ENCODE data around the gene KIF9.

DNA sequence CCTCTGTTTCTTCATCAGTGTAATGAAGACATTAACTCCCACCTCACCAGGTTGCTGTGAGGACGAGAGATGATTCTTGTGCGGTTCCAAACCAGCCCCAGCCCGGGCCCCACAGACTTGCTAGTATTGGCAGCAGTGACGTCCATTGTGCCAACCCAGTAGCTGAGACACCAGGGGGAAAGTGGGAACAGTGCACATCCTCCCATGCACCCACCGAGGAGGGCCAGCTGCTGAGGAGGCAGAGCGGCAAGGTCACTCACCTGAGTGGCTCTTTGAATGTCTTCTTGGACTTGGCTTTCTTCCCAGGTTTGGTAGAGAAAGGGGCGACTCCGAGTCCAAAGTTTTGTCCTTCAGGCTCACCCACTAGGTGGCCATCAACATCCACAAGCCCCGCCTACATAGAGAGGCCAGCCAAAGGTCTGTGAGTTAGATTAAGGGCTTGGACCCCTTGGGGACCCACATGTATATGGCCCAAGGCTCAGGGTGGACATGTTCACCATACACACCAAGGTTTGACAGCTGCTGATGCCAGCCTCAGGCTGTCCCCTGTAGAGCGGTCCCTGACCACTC lies 38.0 kb downstream of the KIF9 start:
- no peak for TF ChIP-seq ZNF281 (CRISPR knock-in tag; IDR thresholded peaks at IDR 0.05)
- no peak for TF ChIP-seq CREB1 (CRISPR knock-in tag; IDR thresholded peaks at IDR 0.05)
- TF ChIP-seq ZNF423 (CRISPR knock-in tag; IDR thresholded peaks at IDR 0.05) = no peak
